H7 (cell line): ENCODE data around the gene PARD3. TPM values are rescaled to one million over a fixed set of nuclear protein-coding genes. Genes with fewer than 3 reads are reported as not detected.

ENCODE experiments used
- DNase-seq: peaks from one replicate; pipeline ENCODE4 v3.0.0; 2012
- H3K27me3 ChIP-seq: 2 replicates; pipeline ENCODE4 v1.6.0; 2011; ENCODE audit warnings: mild to moderate bottlenecking, low read length; ENCODE audit not compliant: control insufficient read depth, insufficient read depth
- H3K36me3 ChIP-seq: replicated peaks from 2 replicates; pipeline ENCODE4 v1.5.1; 2011; ENCODE audit warnings: low read length; ENCODE audit not compliant: control insufficient read depth, insufficient read depth
- H3K4me3 ChIP-seq: 2 replicates; pipeline ENCODE4 v1.5.1; 2011; ENCODE audit warnings: low read depth, mild to moderate bottlenecking, control low read depth, low read length, moderate library complexity; ENCODE audit not compliant: insufficient read depth
- total RNA-seq: library from RNA; depleted of rRNA; stranded (reverse); fragments of >200 nt; shearing (Covaris generic); gene quantifications from 2 replicates; pipeline ENCODE4 v1.2.3, GENCODE V29; 2014

PARD3 gene
- total RNA-seq, 1 experiment from 2014 or later = 51.1 TPM

DNA sequence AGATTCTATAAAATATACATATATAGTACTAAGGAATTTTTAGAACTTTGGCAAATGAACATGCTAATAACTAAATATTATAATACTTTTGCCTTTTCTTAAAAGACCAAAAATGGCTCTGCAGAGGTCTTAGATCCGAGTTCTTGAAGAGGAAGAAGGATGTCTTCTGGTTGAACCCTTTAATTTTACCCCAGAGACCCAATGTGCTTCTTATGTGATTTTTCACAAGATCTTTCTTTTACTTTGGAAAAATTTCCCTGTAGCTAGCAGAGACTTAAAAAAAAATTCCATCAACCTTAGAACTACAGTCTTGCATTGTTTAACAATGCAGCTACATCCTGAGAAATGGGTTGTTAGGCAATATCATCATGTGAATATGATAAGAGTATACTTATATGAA, 663.2 kb downstream of the PARD3 start:
- no peak for DNase-seq
- H3K27me3 ChIP-seq = no peaks in the 10 kb centered on the region
- H3K4me3 ChIP-seq = no peak overlapping the region
- no peaks in the 10 kb centered on the region for H3K36me3 ChIP-seq

DNA sequence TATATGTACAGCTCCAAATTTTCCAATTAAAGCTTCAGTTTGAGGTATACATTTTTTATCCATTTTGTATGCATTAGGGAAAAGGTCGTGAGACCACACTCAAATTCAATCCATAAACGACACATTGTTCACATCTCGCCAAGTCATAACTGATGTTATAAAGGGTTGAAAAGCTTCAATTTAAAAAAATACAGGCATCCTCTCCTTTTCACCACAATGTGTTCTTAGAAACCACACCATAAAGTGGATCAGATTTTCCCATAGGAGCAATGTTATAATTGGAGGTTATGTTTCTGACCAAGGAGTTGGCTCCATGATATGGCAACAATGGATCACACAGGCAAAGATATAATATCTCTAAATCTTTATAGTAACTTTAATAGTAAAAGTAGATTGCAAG, 663.6 kb downstream of the PARD3 start:
- H3K4me3 ChIP-seq = no peak overlapping the region
- DNase-seq = no peak
- no peaks in the 10 kb centered on the region for H3K27me3 ChIP-seq
- no peaks in the 10 kb centered on the region for H3K36me3 ChIP-seq

DNA sequence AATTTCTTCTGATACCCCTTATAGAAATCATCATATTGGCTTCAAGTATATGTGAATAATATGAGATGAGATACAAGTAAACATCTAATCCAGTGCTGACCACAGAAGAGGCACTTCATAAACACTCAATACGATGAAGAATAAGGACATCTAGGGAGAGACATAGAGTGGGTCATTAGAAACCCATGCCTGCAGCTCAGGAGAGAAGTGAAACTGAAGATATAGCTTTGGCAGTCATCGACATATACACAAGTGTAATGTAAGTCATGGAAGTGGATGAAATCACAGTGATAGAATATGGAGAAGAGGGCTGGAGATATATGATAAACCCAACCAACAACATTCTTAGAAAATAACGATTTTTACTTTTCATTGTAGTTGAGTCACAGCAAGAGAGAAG, 665.0 kb downstream of the PARD3 start:
- H3K4me3 ChIP-seq = no peak overlapping the region
- no peaks in the 10 kb centered on the region for H3K36me3 ChIP-seq
- DNase-seq = no peak
- H3K27me3 ChIP-seq = no peaks in the 10 kb centered on the region

DNA sequence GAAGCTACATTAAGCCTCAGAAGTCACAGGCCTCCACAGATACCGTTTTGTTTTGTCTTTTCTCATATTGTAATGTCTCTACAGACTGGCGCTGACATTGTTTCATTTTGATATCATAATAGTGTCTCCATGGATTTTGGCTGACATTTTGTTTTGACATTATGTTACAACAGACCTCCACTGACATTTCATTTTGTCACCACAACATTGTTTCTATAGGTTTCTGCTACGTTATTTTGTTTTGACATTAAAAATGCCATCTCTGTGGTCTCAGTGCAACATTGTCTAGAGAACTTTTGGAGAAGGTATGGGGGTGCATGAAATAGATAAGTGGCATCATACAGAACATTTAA, 666.8 kb downstream of the PARD3 start:
- no peak for DNase-seq
- Histone ChIP-seq H3K4me3 (no peak overlapping the region), H3K36me3 (no peaks in the 10 kb centered on the region), H3K27me3 (no peaks in the 10 kb centered on the region)

DNA sequence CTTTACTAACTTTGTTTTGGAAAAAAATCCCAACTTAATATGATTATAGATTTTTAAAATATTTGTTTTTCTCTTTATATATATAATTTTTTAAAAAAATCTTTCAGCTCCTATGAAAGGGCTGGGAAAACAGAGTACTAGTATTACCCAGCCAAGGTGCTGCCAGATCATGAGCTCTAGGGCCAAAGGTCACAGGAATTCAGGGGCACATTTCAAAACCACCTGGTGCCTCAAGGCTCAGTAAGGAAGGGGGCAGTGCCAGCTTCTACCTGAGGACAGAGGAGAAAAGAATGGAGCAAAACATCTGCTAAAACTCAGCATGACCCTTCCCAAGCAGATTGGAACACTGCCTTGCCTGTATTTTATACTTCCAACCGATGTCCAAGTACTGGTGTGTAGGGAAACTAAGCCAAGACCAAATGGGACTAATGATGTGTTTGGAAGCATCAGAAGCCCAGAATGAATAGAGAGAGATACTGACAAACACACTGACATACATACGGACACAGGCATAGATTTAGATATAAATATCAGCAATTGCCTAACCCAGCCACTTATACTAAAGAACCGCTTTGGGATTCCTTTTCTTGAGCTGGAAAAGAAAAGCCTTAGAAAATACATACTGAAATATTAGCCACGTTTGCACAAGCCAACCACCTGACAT, 667.3 kb downstream of the PARD3 start:
- no peaks in the 10 kb centered on the region for H3K36me3 ChIP-seq
- H3K4me3 ChIP-seq = no peak overlapping the region
- no peaks in the 10 kb centered on the region for H3K27me3 ChIP-seq
- no peak for DNase-seq

DNA sequence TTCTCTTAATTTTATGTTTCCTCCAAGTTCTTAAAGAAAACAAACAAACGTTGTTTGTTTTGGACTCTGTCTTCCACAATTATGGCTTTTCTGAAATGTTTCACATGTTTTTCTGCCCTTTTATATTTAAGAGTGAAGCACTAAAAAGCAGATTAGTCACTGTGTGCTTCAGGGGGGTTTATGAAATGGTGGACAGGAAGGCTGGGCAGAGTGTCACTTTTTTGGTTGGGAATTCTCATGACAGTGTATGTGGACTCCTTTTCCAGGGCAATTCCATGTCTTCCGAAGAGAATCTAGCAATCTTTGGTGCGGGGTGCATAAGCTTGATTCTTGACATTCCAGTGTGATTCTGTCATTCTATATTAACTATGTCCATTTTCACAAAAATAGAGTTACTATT, 669.4 kb downstream of the PARD3 start:
- H3K36me3 ChIP-seq = no peaks in the 10 kb centered on the region
- no peaks in the 10 kb centered on the region for H3K27me3 ChIP-seq
- no peak for DNase-seq
- H3K4me3 ChIP-seq = no peak overlapping the region

DNA sequence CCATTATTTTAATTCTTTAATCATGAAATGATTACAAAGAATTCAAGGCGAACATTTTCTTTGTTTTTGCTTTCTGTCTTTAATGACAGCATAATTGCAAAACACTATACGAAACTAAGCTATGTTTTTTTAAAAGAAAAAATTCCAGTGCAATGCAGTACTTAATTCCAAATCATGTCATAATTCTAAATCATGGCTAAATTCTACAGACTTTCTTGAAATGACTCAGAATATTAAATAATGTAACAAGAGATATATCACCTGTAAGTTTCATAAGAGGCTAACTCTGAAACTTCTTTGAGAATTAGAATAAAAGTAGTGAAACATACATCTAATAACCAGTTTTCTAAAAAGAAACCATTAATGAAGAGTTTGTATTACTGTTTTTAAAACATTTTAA, 671.6 kb downstream of the PARD3 start:
- Histone ChIP-seq H3K36me3 (no peaks in the 10 kb centered on the region), H3K4me3 (no peak overlapping the region), H3K27me3 (no peaks in the 10 kb centered on the region)
- DNase-seq = no peak

DNA sequence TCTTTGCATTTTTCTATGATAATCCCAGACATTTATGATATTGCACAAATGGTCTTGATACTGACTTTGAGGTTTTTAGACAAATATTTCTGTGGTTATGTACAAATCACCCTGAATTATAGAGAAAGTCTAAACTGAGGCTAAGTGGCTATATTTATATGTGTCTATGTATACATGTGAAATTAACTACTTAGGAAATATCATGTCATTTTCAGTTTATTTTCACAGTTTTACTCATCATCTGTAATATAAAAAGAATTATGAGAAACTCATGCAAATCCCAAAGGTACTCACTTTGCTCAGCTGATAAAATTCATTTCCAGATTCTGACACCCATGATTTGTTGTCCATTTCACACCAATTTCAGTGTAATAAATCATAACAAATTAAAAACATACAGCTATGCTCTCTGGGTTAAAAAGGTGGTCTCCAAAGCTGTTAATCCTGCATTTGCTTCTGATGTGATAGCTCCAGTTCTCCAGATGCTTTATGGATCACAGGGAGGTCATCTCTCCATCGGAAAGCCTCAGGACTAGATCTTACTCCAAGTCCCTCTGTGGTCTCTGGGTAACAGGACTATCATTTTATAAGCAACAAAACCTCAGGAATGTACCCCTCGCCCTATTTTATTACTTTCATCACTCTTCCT, 673.9 kb downstream of the PARD3 start:
- Histone ChIP-seq H3K4me3 (no peak overlapping the region), H3K36me3 (no peaks in the 10 kb centered on the region), H3K27me3 (no peaks in the 10 kb centered on the region)
- no peak for DNase-seq

DNA sequence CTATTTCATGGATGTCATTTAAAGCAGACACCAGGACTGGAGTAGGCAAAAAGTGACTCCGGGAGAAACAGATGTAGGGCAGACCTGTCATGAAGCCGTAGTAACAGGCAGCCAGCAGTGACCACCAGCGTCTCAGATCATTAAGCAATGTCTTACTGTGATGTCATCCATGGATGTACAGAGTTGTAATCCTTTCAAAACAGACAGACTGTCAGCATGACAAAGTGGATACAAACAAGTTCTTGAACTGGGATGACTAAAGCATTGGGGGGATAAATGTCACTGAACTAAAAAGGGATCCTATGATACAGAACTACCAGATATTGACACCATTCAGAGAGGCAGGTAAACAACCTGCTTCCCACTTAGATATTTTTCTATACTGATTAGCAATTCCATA, 675.5 kb downstream of the PARD3 start:
- H3K4me3 ChIP-seq = no peak overlapping the region
- DNase-seq = no peak

DNA sequence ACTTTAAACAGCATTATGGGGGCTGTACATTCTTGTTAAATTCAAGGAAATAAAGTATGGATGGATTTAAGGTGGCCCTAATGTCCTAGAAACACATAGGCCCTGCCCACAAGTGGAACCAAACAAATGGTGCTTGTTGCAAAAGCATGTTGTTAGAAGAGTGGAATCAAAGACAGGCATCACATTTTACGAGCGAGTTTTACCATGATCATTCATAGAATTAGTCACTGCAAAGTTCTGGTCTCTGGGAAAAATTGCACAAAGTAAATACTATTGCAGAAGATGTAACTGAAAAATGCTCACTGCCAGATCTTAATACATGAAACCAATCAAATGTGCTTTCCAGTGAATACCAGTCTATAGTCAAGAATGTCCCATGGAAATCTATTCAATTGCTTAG, 677.1 kb downstream of the PARD3 start:
- Histone ChIP-seq H3K4me3 (no peak overlapping the region), H3K27me3 (no peaks in the 10 kb centered on the region), H3K36me3 (no peaks in the 10 kb centered on the region)
- DNase-seq = no peak

More for the DNA sequence above, 675.5 kb downstream of the PARD3 start:
- Histone ChIP-seq H3K36me3 (no peaks in the 10 kb centered on the region), H3K27me3 (no peaks in the 10 kb centered on the region)

DNA sequence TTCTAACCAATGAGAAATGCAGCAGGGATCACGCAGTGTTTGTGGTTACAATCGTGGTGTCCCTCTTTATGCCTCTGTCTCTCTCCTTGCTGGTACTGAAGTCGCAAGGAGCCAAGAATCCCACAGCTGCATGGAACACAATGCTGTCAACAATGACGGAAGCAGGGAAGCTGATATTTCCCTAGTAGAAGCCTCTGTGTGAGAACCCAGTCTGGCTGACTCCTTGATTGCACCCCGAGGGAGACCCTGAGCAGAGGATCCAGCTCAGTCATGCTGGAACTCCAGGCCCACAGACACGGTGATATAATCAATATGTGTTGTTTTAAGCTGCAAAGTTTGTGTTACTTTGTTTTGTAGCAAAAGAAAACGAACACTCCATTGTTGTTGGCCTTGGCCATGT, 677.9 kb downstream of the PARD3 start:
- H3K36me3 ChIP-seq = no peaks in the 10 kb centered on the region
- no peak for DNase-seq
- no peak overlapping the region for H3K4me3 ChIP-seq
- no peaks in the 10 kb centered on the region for H3K27me3 ChIP-seq

DNA sequence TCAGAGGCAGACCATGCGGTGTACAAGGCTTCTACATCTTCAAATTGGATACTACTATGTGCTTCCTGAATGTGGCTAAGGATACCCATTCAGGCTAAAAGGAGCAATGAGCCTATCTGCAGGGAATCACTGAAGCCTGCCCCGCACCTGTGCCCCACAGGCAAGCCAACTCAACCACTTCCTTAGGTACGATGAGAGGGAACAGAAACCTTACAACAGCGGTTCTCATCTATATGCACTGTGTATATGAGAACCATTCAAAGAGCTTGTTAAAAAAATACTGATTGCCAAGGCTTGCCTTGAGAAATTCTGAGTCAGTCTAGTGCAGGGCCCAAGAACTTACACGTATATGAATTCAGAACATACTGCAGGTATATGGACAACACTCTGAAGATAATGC, 679.6 kb downstream of the PARD3 start:
- Histone ChIP-seq H3K36me3 (no peaks in the 10 kb centered on the region), H3K4me3 (no peak overlapping the region), H3K27me3 (no peaks in the 10 kb centered on the region)
- DNase-seq = no peak

DNA sequence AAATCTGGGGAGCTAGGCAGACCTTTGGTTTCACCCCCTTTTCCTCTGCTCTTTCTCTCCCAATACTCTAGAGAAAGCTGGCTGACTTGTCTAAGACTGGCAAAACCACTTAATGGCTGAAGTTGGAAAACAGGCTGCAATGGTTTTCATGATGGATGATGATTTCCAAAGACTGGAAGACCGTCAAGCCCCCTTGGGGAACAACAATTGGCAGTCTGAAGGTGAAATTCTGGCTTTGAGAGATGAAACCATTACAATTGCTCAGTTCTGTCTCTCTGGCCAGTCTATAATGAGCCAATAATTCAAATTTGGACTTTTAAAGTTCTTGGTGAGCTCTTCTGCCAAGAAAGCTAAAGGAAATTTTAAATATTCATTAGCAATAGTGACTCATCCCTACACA, 680.5 kb downstream of the PARD3 start:
- no peak for DNase-seq
- Histone ChIP-seq H3K4me3 (no peak overlapping the region), H3K36me3 (no peaks in the 10 kb centered on the region), H3K27me3 (no peaks in the 10 kb centered on the region)

DNA sequence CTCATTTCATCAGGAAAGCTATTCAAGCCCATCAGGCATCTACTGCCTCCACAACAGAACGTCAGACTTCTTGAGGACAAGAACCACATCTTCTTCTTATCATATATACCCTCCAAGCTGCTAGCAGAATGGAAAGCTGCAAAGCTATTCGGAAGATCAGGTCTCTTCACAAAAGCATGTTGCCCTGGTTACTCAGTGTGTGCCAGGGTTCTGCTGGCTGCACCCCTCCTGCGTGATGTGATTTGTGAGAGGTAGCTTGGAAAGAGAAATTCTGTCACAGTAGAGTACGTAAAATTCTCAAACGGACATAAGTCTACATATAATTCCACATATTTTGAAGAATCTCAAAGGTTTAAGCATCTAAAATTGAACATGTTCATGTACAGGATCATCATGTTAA, 681.7 kb downstream of the PARD3 start:
- no peaks in the 10 kb centered on the region for H3K27me3 ChIP-seq
- DNase-seq = no peak
- H3K36me3 ChIP-seq = no peaks in the 10 kb centered on the region
- no peak overlapping the region for H3K4me3 ChIP-seq

DNA sequence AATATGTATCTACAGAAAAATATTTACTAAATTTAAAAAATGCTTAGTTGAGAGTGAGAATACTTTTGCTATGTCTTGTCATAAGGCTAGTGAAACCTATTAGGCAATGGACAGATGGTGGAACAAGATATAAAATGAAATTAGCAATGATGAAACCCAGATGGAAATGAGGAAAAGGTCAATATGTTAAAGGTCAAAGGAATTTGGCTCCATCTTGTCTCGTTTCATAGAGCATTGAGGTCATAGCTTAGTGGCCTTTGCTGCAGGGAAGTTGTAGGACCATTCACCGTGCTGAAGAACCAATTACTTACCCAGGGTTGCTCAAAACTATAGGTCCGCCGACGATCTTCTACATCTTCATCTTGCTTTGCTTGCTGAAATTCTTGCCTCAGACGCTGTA, 683.9 kb downstream of the PARD3 start:
- Histone ChIP-seq H3K27me3 (no peaks in the 10 kb centered on the region), H3K4me3 (no peak overlapping the region), H3K36me3 (no peaks in the 10 kb centered on the region)
- DNase-seq = no peak

DNA sequence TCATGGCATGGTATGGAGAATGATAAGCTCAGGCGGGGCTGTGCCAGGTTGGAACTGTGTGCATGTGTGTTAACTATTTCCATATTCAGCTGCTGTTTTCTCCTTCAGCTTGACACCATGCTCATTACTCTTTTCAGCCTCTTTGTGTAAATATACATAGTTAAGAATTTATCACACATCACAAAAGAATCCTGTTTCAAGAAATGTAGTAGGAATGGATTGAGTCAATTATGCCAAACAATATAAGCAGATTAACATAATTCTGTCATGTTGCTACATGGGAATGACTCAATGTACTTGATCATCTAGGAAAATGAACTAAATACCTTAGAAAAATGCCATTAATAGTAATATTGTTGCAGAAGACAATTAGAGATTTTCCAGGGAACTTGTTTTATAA, 687.4 kb downstream of the PARD3 start:
- no peaks in the 10 kb centered on the region for H3K36me3 ChIP-seq
- no peak for DNase-seq
- H3K27me3 ChIP-seq = no peaks in the 10 kb centered on the region
- H3K4me3 ChIP-seq = no peak overlapping the region
